Vagina (tissue), 2 donors: ENCODE measurements around the gene NID1. TPM values are rescaled to one million over a fixed set of nuclear protein-coding genes. Genes with fewer than 3 reads are reported as not detected.

ENCODE experiments used
- DNase-seq, 2 donors: peaks; one replicate each; pipeline ENCODE4 v3.0.0-alpha.2; 2017; ENCODE audit errors: extremely low spot score in 2 of 2
- H3K27ac ChIP-seq: fragments of 200-600 bp; sonication (generic); one replicate; pipeline ENCODE4 v1.5.1; 2019
- H3K27me3 ChIP-seq: fragments of 200-600 bp; sonication (generic); one replicate; pipeline ENCODE4 v1.5.1; 2019
- H3K36me3 ChIP-seq, 2 donors: fragments of 200-600 bp; sonication (generic); one replicate each; pipeline ENCODE4 v1.5.1; 2017 to 2019
- H3K4me1 ChIP-seq: fragments of 200-600 bp; sonication (generic); one replicate; pipeline ENCODE4 v1.5.1; 2019
- H3K4me3 ChIP-seq, 2 donors: fragments of 200-600 bp; sonication (generic); 1 replicate in 1 of 2; 2 replicates in 1 of 2; pipeline ENCODE4 v1.5.1; 2016 to 2019
- H3K9me3 ChIP-seq: fragments of 200-600 bp; sonication (generic); one replicate; pipeline ENCODE4 v1.5.1; 2019
- POLR2A ChIP-seq, 2 donors: fragments of 450-650 bp; IDR thresholded peaks; one replicate each; pipeline ENCODE4 v1.6.1; 2017; ENCODE audit warnings: antibody characterized with exemption in 2 of 2, mild to moderate bottlenecking in 2 of 2, moderate library complexity in 2 of 2
- POLR2AphosphoS5 ChIP-seq, 2 donors: sonication (generic); formaldehyde crosslinking; IDR thresholded peaks; one replicate each; pipeline ENCODE4 v1.9.0; 2017; ENCODE audit warnings: antibody characterized with exemption in 2 of 2, mild to moderate bottlenecking in 2 of 2, low read depth in 1 of 2; ENCODE audit not compliant: insufficient read depth in 1 of 2
- intact Hi-C: fragments of 100-400 bp; cut with DNase I; formaldehyde crosslinking; loops from one replicate; pipeline ENCODE4 v1.15.1; 2023
- total RNA-seq: library from RNA; depleted of rRNA; stranded (reverse); fragments of >200 nt; gene quantifications from one replicate; pipeline ENCODE4 v1.2.3, GENCODE V29; 2016
- TF ChIP-seq, protein P1 (sequence below), 3 experiments: fragments of 450-650 bp in 2 of 3; fragments of 200-600 bp in 1 of 3; sonication (generic) in 1 of 3; IDR thresholded peaks; one replicate each; pipeline ENCODE4 v1.5.1; 2017 to 2019; ENCODE audit warnings: antibody characterized with exemption in 3 of 3, mild to moderate bottlenecking in 2 of 3, moderate library complexity in 2 of 3

NID1 gene
- total RNA-seq, 1 donor from 2014 or later = 154 TPM

GRCh38 chr1:235999259-235999925, 65.5 kb downstream of the NID1 start:
- no peak for DNase-seq
- H3K27ac ChIP-seq = peak overlapping the region; percentile 53
- H3K4me1 ChIP-seq = peaks cover 22% of the 10 kb centered on the region
- peak in 1 of 2 donors; percentile 41 for TF ChIP-seq POLR2AphosphoS5 (IDR thresholded peaks at IDR 0.05; ENCODE audit: insufficient read depth in 1 of 2, low read depth in 1 of 2)
- TF ChIP-seq, protein P1, sequence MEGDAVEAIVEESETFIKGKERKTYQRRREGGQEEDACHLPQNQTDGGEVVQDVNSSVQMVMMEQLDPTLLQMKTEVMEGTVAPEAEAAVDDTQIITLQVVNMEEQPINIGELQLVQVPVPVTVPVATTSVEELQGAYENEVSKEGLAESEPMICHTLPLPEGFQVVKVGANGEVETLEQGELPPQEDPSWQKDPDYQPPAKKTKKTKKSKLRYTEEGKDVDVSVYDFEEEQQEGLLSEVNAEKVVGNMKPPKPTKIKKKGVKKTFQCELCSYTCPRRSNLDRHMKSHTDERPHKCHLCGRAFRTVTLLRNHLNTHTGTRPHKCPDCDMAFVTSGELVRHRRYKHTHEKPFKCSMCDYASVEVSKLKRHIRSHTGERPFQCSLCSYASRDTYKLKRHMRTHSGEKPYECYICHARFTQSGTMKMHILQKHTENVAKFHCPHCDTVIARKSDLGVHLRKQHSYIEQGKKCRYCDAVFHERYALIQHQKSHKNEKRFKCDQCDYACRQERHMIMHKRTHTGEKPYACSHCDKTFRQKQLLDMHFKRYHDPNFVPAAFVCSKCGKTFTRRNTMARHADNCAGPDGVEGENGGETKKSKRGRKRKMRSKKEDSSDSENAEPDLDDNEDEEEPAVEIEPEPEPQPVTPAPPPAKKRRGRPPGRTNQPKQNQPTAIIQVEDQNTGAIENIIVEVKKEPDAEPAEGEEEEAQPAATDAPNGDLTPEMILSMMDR (IDR thresholded peaks at IDR 0.05) = no peak
- TF ChIP-seq POLR2A (IDR thresholded peaks at IDR 0.05) = no peak
- H3K36me3 ChIP-seq = peaks cover 0 to 3% of the 10 kb centered on the region in 2 donors
- intact Hi-C loops = no loop called here
- no peaks in the 10 kb centered on the region for H3K27me3 ChIP-seq
- H3K9me3 ChIP-seq = no peaks in the 10 kb centered on the region
- no peak overlapping the region for H3K4me3 ChIP-seq

DNA sequence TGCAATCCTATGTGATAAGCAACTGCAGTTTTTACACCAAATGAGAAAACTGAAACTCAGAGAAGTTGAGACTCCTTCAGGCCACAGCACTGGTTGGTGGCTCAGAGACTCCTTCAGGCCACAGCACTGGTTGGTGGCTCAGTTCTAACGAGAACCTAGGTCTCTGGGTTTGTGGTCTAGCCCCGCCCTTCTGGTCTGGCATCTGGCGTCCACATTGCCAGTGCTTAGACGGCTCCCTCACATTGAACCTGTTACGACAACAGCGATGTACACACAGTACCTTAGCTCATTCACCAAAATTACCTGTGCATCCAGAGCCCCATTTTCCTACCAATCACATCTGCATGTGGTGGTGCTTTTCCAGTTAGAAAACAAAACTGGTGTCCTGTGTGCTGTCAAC, 66.1 kb downstream of the NID1 start:
- TF ChIP-seq POLR2A (IDR thresholded peaks at IDR 0.05) (no peak), POLR2AphosphoS5 (IDR thresholded peaks at IDR 0.05; ENCODE audit: insufficient read depth in 1 of 2, low read depth in 1 of 2) (no peak)
- TF ChIP-seq, protein P1 (IDR thresholded peaks at IDR 0.05) = no peak
- intact Hi-C loops = no loop called here
- no peak for DNase-seq

GRCh38 chr1:235997931-235998330, 67.0 kb downstream of the NID1 start:
- no peak for DNase-seq
- H3K27ac ChIP-seq = no peak overlapping the region
- peaks cover 22% of the 10 kb centered on the region for H3K4me1 ChIP-seq
- intact Hi-C loops = no loop called here
- no peaks in the 10 kb centered on the region for H3K9me3 ChIP-seq
- H3K4me3 ChIP-seq = no peak overlapping the region
- H3K36me3 ChIP-seq = peaks cover 0 to 15% of the 10 kb centered on the region in 2 donors
- H3K27me3 ChIP-seq = no peaks in the 10 kb centered on the region
- TF ChIP-seq, protein P1 (IDR thresholded peaks at IDR 0.05) = no peak
- TF ChIP-seq POLR2AphosphoS5 (IDR thresholded peaks at IDR 0.05; ENCODE audit: insufficient read depth in 1 of 2, low read depth in 1 of 2) = no peak
- TF ChIP-seq POLR2A (IDR thresholded peaks at IDR 0.05) = no peak

More for the DNA sequence above, 66.1 kb downstream of the NID1 start:
- H3K27ac ChIP-seq = peak overlapping the region; percentile 53
- peaks cover 0 to 7% of the 10 kb centered on the region in 2 donors for H3K36me3 ChIP-seq
- H3K9me3 ChIP-seq = no peaks in the 10 kb centered on the region
- peaks cover 22% of the 10 kb centered on the region for H3K4me1 ChIP-seq
- no peak overlapping the region for H3K4me3 ChIP-seq
- no peaks in the 10 kb centered on the region for H3K27me3 ChIP-seq

DNA sequence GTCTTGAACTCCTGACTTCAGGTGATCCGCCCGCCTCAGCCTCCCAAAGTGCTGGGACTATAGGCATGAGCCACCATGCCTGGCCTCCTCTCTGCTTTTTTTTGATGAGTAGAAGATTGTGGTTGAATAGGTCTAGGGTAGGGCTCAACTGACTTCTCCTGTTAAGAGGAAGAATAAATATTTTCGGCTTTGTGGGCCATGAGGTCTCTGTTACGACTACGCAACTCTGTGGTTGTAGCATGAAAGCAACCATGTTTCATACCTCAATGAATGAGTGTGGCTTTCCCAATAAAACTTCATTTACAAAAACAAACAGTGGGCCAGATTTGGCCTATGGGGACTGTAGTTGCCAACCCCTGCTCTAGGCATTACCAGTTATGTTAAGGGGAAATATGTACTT, 67.8 kb downstream of the NID1 start:
- no peak overlapping the region for H3K4me3 ChIP-seq
- no peaks in the 10 kb centered on the region for H3K27me3 ChIP-seq
- no peak for TF ChIP-seq POLR2A (IDR thresholded peaks at IDR 0.05)
- TF ChIP-seq, protein P1 (IDR thresholded peaks at IDR 0.05) = no peak
- no peak for TF ChIP-seq POLR2AphosphoS5 (IDR thresholded peaks at IDR 0.05; ENCODE audit: insufficient read depth in 1 of 2, low read depth in 1 of 2)
- no peaks in the 10 kb centered on the region for H3K9me3 ChIP-seq
- intact Hi-C loops = no loop called here
- H3K36me3 ChIP-seq = peaks cover 0 to 22% of the 10 kb centered on the region in 2 donors
- peaks cover 22% of the 10 kb centered on the region for H3K4me1 ChIP-seq
- no peak for DNase-seq
- no peak overlapping the region for H3K27ac ChIP-seq

- intact Hi-C loops = no loop called here
- no peaks in the 10 kb centered on the region for H3K27me3 ChIP-seq
- no peak for DNase-seq
- H3K4me1 ChIP-seq = peaks cover 20% of the 10 kb centered on the region
- H3K36me3 ChIP-seq = peaks cover 0 to 24% of the 10 kb centered on the region in 2 donors
- H3K4me3 ChIP-seq = no peak overlapping the region
- TF ChIP-seq POLR2AphosphoS5 (IDR thresholded peaks at IDR 0.05; ENCODE audit: insufficient read depth in 1 of 2, low read depth in 1 of 2) = no peak
- no peak for TF ChIP-seq POLR2A (IDR thresholded peaks at IDR 0.05)
- TF ChIP-seq, protein P1 (IDR thresholded peaks at IDR 0.05) = no peak
- H3K9me3 ChIP-seq = no peaks in the 10 kb centered on the region
- H3K27ac ChIP-seq = no peak overlapping the region
Measured at GRCh38 chr1:235996048-235996785, 68.7 kb downstream of the NID1 start.
